HG03139 (cell line): Measurements from ENCODE around the gene ELOVL7.
A peak's percentile ranks its signal among the peaks of the same experiment; 100 is the strongest.
"Not testable (repeated sequence)": the region's sequence is repeated elsewhere in the genome, so short reads cannot be mapped to it uniquely, and the experiment has no call there.

ENCODE experiments used
- ATAC-seq: cut with Tn5 transposase; IDR thresholded peaks from one replicate; pipeline ENCODE4 v1.9.1; 2021; ENCODE audit not compliant: unreplicated experiment

Gene ELOVL7

GRCh38 chr5:60830581-60831127, 13.4 kb downstream of the ELOVL7 start:
- no peak for ATAC-seq

- no peak for ATAC-seq
Observed at GRCh38 chr5:60829490-60830266, 14.4 kb downstream of the ELOVL7 start.

- ATAC-seq: no peak
Observed at GRCh38 chr5:60827201-60827600, 16.9 kb downstream of the ELOVL7 start.

DNA sequence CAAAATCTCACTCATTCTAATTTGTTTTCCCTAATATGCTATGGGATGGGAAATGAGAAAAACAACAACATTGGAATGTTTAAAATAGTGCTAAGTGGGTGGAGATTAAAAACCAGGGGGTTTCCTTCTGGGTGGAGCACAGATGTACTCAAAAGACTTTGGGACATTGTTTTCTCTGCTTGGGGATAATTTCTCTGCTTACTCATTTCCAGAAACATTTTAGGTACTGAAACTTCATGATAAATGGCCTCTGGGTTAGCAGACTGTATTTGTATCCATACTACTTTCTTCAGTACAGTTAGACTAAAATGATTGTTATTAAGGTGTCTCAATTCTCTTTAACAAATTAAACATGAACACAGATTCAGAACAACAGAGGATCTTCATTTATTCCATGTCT, 17.4 kb downstream of the ELOVL7 start:
- peak; percentile 65 for ATAC-seq

DNA sequence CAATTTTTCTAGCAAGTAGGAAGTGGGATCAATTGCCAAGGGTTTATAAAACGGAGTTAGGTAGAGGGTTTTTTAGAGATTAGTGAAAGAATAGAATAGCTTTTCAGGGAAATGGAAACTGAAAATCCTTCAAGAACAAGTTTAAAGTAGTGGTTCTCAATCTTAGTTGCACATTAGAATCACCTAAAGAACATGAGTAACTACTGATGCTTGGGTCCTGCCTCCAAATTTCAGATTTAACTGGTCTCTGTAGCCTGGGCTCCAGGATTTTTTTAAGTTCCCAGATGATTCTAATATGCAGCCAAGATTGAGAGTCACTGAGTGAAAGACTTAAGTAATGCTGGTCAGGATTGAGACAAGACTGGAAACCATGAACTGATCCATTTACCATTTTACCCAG, 20.5 kb downstream of the ELOVL7 start:
- ATAC-seq: no peak

DNA sequence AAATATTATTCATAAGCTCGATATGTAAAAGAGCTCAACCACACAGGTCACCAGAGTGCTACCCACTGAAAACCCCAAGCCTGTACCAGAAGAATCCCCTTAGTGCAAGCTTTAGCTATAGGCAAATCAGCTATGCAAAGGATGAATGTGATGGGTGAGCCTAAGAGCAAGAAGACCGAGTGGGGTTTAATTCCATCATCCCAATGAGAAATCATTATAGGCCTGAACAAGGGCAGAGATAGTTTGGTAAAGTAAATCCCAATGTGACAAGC, 21.8 kb downstream of the ELOVL7 start:
- ATAC-seq: no peak

DNA sequence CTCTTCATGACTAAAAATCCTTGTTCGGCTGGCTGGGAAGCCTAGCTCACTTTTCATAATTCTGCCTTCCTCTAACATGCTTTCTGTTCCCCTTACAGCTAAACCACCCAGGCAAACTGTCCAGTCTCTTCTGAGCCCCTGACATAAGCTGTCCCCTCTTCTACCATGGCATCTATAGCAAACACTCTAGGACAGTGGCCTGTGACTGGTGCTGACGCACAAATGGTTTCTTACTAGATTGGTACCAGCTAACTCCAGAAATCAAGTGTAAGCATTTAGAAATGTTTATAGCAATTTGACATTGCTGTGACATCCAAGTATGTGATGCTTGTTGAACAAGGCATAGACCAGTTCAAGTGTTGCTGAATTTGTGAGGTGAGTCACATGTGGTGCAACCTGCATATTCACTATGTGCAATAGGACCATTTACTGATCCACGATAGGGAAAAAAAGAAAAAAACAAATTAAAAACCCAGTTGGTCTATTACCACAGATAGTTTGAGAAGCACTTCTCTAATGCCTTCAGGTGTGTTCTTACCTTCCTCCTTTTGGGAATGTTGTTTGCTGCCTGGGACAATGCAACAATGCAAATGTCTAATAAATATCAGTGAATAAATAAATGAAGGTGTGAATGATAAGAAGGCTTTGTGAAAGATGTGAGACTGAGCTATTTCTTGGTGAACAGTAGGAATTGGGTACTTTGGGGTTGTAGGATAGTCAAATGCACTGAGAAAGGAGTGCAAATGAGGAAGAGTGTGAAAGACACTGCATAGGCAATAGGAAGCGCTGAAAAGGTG, 22.4 kb downstream of the ELOVL7 start:
- ATAC-seq: no peak

DNA sequence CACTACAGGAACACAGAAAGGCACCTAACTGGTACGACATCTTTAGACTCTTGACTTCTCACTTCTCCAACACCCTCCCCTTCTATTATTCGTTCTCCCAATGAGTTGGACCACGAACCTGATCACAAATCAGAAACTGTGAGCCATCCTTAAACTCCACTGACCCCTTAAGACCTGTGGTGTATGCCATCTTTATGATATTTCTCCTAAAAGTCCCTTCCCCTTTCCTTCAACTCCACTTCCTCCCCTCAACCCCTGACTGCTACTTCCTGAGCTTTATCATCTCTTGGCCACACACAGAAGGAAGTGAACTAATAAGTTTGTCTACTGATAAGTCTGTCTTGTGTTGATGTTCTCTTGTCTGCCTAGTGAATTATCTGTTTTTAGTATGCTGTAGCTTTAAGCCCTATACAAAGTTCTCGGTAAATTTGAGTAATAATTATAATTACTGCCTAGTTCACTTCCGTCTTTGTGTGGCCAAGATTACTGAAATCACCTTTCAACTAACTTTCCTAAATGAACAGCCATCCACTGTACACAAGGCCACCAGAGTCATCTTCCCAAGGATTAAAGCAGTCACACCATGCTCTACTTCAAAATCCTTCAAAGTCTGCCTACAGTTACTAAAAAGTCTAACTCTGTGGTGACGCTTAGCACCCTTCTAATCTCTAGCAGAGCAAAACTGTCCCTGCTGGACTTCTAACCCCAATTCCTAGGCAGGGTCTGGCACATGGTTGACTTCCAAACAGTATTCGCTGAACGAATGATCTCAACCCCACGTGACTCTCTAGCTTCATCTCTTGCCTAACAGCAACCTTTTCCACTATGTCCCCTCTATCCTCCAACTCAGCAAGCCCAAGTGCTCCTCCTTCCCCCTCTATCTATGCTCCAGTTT, 23.2 kb downstream of the ELOVL7 start:
- no peak for ATAC-seq

DNA sequence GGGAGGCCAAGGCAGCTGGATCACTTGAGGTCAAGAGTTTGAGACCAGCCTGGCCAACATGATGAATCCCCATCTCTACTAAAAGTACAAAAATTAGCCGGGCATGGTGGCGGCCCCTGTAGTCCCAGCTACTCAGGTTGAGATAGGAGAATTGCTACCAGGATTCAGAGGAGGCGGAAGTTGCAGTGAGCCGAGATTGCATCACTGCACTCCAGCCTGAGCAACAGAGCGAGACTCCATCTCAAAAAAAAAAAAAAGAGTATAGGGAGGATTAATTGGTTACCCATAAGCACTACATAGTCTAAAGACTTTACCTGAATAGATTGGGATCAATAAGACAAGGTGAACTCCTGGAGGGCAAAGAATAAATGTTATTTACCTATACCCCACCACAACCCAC, 27.9 kb downstream of the ELOVL7 start:
- ATAC-seq: not testable (repeated sequence)

DNA sequence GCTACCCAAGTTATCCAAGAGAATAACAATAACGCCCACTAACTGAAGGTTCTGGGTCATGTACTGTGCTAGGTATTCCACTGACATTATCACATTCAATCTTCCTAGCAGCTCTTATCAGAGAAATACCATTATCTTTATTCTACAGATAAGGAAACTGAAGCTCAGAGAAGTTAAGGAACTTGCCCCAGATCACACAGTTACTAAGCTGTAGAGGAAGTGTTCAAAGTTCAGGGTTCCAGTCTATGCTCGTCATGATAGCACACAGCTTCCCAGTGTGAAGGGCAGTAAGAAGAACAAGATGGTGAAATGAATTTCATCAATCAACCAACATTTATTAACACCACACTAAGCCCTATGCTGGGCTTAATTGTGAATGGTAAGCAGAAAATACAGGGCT, 29.6 kb downstream of the ELOVL7 start:
- ATAC-seq: no peak

DNA sequence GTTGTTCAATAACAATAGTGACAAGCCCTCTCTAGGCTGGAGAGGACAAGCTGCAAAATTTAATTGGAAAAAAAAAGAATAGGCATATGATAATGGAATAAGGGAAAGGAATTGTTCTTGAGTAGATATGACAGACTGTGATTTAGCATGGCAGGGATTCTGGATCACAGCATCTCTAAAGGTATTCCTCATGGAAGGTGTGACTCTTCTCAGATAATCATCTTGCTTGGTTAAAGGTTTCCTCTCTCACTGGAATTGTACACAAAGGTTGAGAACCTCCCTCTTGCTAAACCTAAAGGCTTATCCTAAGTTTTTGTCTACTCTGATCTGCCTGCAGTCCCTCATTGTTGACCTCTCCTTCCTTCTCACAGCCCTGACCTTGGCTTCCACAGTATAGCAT, 31.6 kb downstream of the ELOVL7 start:
- ATAC-seq: no peak

DNA sequence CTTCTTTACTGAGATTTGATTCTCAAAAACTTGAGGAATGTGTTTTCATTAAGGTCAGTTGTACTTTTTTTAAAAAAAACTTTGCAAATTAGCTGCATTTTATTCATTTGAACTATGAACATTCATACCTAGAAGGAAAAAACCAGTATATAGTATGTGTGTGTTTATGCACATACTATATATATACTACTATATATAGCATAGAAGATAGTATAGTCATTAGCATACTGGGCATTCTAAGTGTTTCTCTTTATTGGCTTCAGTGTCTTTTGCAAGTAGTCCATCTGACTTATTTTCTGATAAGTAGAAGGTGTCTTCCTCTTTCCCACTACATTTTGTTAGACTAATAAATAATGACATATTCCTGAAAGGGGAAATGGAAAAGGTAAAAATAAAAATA, 33.0 kb downstream of the ELOVL7 start:
- ATAC-seq: peak; percentile 42

DNA sequence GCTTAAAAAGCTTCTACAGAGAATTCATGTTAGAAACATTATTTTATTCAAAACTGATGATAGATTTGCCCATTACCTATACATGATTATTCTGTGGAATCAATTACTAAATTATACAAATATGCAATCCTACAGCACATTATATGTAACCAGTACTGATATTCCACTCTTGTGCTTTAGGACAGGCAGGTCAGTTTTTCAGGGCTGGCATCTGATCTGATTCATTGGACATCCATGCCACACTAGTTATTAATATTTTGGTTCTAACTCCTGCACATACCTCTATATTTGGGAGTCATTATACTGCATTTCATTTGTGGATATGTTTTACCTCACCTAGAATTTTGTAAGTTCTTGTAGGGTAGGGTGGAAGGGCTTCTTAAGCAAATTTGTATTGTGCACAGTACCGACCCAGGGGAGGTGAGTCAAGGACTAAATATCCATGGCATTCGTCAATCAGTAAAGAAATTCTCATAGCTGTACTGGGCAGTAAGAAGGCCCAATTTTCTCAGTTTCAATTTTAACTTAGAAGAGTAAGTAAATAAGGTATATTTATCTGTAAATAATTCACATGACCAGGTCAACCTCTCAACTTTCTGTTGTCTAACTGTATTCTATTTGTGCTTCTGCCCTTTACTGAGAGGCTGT, 33.5 kb downstream of the ELOVL7 start:
- ATAC-seq: peak; percentile 80

DNA sequence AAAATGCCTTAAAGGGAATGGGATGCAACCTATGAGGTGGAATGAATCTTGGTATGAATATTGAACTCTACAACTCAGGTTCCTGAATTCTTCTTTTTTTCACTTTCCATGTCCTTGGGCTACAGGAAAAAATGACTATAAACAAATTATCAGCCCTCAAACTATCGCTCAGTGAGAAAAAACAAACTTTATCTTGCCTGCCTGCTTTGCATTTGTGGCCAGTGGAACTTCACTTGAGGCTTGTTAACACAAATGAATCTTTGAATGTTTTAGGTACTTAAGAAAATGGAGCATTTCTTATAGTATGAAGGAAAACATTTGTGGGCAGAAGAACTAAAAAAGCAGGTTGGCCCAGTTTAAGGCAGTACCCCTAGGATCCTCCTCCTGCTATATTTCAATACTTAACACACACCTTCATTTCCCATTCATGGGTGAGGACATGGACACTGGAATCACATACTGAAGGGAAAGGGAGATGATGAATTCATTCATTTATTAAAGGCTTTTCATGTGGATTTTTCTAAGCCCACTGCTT, 34.1 kb downstream of the ELOVL7 start:
- no peak for ATAC-seq

DNA sequence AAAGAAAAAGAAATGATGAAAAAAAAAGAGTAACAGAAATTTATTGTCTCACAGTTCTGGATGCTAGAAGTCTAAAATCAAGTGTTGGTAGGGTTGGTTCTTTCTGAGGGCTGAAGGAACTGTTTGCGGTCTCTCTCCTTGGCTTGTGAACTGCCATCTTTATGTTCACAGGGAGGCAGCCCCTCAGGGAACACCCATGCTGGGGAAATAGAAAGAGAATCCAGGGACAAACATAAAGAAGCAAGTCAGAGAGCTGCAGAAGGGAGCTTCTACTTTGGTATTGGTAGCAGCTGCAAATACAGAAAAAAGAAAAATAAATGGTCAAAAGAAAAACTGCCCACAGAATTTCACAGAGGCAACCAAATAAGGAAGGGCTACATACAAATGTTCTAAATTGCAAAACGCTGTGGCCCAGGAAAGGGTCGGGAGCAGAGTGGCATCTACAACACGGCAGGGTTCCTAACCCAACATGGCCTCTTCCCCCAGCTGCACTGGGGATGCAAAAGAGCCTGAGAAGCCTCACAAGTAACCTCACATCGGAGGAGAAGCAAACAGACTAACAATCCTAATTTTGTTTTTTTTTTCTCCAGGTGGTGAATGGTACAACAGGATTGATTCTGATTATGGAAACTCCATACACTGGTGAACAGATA, 37.4 kb downstream of the ELOVL7 start:
- no peak for ATAC-seq

DNA sequence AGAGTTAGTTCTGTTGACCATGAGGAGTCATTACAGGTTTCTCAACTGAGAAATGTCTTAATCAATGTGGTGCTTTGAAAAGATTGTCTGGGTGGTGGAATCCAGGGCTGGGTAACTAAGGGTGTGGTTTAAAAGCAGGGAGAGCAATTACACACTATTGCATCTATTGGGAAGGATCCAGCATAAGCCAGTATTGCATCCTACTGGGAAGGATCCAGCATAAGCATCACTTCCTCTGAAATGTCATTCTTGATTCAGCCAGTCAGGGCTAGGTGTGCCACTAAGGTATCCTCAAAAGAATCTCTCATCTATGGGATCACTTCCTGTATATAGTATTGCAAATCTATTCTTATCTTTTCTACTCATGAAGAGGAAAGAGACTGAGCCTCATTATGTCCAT, 38.6 kb downstream of the ELOVL7 start:
- no peak for ATAC-seq

DNA sequence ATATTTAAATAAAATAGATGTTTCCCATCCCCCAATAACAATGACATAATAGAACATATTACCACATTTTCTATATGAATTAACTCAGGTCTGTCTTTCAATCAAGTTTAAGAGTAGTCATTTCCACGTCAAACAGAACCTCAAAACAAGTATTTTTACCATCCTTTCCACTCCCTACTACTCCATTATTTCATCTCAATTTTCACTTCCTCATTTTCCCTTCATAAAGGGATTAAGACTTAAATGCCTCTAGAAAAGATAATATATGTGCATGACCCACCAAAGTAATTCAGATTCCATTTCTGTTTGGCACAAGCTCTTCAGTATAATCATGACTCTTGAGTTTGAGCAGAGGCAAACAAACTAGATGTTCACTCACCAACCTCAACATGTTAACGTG, 40.4 kb downstream of the ELOVL7 start:
- ATAC-seq: no peak

GRCh38 chr5:60802986-60803385, 41.1 kb downstream of the ELOVL7 start:
- no peak for ATAC-seq

GRCh38 chr5:60802226-60802625, 41.8 kb downstream of the ELOVL7 start:
- ATAC-seq: no peak

DNA sequence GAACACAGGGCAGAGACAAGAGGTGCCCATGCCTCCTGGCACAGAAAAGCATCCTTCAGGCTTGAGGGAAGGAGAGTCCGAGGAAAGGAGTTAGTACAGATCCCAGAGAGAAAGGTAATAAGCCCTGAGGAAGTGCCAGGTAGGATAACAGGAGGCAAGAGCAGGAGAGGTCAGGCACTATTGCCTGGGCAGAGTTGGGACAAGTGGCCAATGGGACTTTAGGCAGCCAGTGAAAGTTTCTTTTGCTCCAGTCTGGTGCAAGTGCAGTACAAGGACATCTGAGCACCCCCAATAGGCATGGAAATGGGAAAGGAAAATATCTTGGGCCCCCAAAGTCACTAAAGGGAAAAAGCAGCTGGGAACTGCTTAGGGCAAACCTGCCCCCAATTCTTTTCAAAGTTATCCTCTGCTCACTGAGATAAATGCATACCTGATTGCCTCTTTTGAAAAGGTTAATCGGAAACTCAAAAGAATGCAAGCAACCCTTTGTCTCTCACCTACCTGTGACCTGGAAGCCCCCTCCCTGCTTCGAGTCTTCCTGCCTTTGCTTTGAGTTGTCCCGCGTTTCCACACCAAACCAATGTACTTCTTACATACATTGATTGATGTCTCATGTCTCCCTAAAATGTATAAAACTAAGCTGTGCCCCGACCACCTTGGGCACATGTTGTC, 46.5 kb downstream of the ELOVL7 start:
- no peak for ATAC-seq
